ENCODE results near the gene ATRN.
"Not testable (repeated sequence)": the region's sequence is repeated elsewhere in the genome, so short reads cannot be mapped to it uniquely, and the experiment has no call there.

The ATRN gene

DNA sequence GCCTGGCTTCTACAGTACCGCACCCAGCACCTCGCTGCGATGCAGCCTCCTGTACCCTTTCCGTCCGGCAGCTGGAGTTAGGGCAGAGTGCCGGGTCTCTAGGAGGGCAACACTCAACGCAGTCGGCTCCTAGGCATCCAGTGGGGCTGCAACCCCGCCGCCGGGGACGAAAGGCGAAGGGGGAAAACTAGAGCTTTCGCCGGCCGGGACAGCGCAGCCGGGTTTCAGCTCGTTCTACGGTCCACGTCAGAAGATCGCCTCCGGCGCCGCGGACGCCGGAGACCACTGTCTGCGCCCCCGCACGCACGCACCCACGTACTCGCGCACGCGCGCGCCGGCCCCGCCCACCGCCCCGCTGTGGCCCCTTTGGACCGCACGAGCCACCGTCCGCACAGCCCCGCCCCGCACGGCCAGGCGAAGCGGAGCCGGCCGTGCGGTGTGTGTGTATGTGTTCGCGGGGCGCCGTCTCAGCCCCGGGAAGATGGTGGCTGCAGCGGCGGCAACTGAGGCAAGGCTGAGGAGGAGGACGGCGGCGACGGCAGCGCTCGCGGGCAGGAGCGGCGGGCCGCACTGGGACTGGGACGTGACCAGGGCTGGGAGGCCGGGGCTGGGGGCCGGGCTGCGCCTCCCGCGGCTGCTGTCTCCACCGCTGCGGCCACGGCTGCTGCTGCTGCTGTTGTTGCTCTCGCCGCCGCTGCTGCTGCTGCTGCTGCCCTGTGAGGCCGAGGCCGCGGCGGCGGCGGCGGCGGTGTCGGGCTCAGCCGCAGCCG is at the start of gene ATRN:
TSS of gene ATRN (plus strand) at position 392 of the 770 bp plus-strand sequence. CDS start at position 482, 90 bp downstream.
- peak; percentile 99 for DNase-seq (ENCODE audit: low spot score)

DNA sequence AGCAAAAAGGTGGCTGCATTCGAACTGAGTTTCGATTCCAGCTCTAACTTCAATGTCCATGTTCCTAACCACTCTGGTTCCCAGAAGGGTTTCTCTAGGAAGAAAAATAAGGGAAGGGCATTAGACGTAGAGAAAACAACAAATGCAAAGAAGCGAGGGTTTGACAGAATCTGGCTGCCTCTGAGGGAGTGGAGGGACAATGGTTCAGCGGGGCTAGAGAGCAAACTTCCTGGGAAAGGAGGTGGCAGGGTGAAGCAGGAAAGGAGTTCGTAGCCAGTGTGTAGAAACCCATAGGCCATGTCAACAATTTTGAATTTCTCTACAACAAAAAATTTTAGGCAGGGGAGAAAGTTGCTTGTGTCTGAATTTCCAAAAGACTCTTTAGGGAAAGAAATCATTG is 48.8 kb upstream of the ATRN start:
- no peak for DNase-seq (ENCODE audit: low spot score)

DNA sequence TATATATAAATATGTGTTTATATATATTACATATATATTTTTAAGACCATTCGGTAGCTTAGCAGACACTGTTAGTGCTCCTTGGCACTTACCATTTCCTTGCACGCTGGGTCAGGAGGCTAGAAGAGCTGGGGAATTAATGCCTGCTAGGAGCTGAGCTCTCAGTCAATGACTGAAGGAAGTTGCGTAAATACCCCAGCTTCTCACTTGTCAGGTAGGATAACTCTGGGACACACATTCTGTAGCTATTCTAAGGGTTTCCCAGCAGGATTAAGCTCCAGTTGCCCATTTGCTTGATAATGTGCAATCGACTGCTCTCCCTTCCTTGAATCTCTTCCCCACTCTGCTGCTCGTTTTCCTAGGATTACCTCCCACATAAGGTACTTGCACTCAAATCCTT is 47.7 kb upstream of the ATRN start:
- no peak for DNase-seq (ENCODE audit: low spot score)

DNA sequence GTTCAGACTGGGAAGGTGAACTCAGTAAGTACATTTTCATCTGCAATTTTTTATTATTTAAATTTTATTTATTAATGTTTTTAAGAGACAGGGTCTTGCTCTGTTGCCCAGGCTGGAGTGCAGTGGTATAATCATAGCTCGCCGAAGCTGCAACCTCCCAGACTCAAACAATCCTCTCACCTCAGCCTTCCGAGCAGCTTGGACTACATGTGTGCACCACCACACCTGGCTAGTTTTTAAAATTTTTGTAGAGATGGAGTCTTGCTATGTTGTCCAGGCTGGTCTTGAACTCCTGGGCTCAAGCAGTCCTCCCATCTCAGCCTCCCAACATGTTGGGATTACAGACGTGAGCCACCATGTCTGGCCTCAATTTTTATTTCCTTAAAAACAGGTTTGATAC is 44.1 kb upstream of the ATRN start:
- not testable (repeated sequence) for DNase-seq (ENCODE audit: low spot score)

DNA sequence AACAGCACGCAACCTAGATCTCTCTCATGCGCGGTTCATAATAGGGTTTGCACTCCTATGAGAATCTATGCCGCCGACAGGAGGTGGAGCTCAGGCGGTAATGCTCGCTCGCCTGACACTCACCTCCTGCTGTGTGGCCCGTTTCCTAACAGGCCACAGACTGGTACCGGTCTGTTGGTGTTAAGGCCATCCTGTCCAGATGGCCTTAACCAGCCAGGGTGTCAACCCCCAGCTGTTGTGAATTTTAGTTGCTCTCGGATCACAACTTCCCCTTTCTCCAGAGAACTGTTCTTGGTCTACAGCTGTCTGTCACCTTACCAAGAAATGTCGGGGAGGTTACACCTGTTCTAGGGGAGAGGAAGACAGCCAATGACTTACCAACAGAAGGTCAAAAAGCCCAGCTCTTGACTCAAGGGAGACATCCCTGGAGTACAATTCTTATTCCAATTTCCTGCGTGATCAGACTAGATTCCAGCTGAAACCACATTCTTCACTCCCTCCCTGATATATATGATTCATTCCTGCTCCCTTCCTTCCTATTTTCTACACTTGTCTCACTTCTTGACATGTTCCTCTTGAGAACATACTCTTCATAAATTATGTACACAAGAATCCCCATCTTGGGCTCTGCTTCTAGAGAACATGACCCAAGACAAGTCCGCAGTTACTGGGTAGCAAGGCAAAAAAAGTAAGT is 40.3 kb upstream of the ATRN start:
- no peak for DNase-seq (ENCODE audit: low spot score)

DNA sequence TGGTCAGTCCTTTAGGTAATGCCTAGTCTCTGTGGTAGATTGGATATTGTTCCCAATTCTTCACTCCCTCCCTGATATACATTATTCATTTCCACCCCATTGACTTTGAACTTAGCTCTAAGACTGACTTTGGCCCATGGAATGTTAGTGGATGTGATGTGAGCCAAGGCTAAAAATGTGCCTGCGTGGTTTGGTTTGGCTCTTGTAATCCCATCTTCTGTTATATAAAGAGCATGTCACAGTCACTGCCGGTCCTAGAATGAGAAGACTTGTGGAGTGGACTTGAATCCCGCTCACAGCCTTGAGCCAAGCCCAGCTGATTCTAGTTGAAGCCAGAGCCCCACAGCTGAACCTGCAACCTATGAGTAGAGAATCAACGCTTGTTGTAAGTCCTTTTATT is 39.7 kb upstream of the ATRN start:
- DNase-seq (ENCODE audit: low spot score): no peak

DNA sequence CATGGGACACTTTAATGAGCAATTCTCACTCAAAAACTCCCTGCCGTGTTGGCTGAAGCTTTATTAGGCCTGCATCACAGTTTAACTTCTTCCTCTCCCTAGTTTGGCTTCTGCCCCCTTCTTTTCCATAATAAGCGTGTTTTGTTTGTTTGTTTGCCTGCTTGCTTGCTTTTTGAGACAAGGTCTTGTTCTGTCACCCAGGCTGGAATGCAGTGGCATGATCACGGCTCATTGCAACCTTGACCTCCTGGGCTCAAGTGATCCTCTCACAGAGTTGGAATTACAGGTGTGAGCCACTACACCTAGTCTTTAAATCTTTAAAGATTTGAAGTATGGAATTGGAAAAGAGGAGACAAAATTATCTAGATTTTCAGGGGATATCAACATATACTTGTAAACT is 38.0 kb upstream of the ATRN start:
- no peak for DNase-seq (ENCODE audit: low spot score)

DNA sequence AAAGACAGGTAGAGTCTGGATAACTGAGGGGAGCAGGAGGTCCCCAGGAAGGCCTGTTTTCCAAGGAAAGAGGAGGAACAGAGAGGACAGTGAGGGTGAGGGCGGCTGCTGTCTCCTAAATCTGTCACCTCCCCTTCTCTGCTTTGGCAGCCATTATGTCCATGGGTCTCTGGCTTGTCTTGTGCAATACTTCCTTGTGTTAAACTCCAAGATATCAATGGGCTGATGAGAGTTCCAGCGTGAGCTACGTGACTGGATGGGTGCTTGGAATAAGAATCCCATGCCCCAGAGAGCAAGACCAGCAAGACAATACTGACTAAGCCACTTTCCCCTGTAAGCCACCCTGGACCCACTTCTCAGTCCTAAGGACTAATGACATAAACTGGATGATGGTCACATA is 37.1 kb upstream of the ATRN start:
- DNase-seq (ENCODE audit: low spot score): no peak

DNA sequence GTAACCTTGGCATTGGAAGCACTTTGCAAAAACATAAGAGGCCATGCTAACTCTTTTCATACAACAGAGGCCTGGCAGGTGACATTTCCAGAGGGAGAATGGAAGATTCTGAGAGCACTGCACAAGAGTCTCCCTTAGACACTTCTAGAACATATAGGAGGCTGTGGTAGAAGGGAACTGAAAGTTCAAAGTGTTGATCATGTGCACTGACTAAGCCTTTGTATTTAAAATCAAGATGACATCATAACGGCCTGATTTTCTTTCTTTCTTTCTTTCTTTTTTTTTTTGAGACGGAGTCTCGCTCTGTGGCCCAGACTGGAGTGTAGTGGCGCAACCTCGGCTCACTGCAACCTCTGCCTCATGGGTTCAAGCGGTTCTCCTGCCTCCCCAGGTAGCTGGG is 36.6 kb upstream of the ATRN start:
- no peak for DNase-seq (ENCODE audit: low spot score)

DNA sequence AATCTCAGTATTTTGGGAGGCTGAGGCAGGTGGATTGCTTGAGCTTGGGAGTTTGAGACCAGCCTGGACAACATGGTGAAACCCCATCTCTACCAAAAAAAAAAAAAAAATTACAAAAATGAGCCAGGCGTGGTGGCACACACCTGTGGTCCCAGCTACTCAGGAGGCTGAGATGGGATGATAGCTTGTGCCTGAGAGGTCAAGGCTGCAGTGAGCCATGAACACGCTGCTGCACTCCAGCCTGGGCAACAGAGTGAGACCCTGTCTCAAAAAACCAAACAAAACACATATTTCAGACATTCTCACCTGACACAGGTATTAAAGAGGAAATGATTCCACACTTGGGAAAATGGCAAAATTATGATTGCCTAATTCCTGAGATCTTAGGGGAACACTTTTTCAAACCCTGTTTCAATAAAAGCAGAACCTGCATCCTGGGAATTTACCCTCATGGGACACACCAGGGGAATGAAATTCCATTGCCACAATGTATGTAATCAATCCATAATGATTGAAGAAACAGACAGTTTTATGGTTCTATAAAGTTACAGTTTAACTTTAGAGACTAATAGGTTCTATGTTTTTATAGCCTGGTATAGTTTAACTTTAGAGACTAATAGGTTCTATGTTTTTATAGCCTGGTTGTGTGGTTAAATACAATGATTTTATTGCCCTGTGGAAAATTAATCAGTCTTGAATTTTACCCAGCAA is 33.8 kb upstream of the ATRN start:
- no peak for DNase-seq (ENCODE audit: low spot score)

DNA sequence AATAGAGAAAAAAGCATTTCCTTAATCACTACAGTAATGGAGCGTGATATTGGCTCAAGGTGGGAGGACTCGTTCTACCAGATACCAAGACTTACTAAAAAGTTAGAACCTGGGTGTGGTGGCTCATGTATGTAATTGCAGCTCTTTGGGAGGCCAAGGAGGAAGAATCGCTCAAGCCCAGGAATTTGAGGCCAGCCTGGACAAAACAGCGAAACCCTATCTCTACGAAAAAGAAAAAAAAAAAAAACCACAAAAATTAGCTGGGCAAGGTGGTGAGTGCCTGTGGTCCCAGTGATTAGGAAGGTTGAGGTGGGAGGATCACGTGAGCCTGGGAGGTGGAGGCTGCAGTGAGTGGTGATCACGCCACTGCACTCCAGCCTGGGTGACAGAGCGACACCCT is 24.0 kb upstream of the ATRN start:
- no peak for DNase-seq (ENCODE audit: low spot score)

DNA sequence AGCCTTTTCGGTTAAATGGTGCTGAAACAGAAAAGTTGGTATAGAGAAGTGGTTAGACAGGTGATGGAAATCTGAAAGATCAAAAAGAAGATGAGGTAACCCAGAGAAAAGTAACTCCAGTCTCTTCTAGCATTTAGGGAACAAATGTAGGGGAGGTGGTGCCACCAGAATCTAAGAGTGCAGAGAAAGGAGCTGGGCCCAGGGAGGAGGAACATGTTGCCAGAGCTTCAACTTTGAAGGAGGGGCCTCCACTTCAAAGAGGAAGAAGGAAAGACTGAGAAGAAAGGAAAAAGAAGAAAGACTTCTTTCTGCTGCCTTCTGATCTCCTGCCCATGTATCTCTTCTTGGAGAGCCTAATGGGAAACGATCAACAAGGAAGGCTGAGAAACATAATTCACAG is 23.5 kb upstream of the ATRN start:
- DNase-seq (ENCODE audit: low spot score): no peak

DNA sequence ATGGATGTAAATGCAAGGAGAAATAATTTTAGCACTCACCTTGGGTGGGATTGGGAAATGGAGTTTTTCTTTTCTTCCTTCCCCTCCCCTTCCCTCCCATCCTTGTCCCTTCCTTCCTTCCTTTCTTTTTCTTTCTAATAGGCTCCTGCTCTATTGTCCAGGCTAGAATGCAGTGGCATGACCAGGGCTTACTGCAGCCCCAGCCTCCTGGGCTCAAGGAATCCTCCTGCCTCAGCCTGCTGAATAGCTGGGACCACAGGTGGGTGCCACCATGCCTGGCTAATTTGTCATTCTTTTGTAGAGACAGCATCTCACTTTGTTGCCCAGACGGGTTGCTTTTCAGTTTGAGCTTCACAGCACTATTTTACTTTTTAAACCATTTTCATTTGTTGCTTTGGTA is 21.5 kb upstream of the ATRN start:
- DNase-seq (ENCODE audit: low spot score): no peak

DNA sequence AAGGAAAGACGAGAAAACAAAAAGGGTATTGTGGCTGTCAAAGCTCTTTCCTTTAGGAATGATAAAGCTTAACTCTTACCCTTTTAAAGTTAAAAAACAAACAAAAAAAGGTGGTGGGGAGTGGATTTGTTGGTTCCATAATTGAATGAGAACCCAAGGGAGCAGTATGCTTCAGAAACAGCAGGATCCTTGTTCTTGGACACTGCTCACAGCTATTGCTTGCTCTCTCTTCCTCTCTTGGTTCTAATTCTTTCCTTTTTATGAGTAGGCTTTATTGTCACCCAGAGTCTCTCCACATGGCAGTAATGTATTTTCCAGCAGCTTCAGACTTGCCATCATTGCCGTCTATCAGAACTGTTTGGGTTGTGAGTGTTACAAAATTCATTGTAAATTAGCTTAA is 18.7 kb upstream of the ATRN start:
- no peak for DNase-seq (ENCODE audit: low spot score)

DNA sequence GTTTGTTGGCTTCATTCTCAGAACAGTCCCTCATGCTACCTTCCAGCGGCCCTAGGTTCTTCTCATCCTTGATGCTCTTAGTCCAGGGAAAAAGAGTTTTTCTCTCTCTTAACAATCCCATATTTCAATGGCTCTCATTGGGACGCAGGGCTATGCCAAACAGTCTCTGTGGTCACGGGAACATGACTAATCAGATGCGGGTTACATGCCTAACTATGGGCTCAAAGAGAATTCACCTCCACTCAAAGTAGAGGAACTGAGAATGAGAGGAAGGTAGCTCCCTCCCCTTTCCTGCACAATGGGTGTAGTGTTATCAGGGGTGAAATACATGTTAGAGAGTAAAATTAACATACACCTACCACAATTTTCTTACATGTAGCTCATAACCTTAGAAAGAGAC is 18.1 kb upstream of the ATRN start:
- no peak for DNase-seq (ENCODE audit: low spot score)

DNA sequence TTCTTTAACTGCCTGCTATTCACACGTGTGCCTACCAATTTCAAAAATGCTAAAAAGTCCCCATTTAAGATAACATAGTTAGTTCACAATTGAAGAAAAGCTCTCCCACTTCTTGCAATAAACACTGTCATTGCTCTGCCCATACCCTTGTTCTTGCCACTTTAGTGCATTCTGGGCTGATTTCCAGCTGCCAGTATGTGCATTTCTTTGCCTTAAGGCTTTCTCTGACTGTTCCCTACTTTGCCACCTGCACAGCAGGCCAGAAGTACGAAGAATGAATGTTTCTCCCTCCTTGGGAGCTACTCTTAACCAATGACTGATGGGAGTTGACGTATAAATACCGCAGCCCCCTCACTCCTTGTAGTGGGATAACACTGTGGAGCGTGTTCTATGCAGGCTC is 16.0 kb upstream of the ATRN start:
- no peak for DNase-seq (ENCODE audit: low spot score)

DNA sequence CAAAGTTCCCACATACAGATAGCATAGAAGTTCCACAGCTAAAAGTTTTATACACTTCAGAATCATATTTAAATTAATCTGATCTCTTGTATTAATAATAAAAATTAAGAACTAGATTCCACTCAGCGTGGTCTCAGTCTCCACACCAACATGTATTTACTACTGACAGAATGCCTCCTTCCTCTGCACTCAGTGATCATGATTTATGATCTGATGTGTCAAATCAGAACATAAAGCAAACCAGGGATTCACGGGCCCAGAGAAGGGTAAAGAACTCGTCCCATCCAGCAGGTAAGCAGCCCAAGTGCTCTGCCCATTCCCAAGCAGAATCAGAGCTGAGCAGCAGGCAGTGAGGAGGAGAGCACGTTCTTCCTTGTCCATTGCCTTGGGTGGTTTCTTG is 14.2 kb upstream of the ATRN start:
- DNase-seq (ENCODE audit: low spot score): no peak

DNA sequence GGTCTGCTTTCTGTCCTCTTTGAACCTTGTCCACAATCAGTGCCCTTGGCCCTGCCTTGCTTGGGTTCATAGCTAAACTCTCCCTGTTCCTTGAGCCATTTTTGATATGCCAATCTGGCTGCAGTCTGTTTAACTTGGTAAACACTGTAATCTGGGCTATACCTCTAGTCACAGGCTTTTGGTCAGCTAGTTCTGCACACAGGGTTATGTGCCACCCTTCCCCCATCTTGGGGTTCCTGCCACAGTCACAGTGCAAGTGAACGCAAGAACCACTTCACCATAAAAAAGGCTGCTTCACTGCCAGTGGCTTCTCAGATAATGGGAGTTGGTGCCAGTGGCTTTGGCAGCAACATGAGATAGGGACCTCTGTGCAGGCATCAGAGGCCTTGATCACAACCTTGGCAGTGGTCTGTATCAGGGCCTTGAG is 10.9 kb upstream of the ATRN start:
- no peak for DNase-seq (ENCODE audit: low spot score)

DNA sequence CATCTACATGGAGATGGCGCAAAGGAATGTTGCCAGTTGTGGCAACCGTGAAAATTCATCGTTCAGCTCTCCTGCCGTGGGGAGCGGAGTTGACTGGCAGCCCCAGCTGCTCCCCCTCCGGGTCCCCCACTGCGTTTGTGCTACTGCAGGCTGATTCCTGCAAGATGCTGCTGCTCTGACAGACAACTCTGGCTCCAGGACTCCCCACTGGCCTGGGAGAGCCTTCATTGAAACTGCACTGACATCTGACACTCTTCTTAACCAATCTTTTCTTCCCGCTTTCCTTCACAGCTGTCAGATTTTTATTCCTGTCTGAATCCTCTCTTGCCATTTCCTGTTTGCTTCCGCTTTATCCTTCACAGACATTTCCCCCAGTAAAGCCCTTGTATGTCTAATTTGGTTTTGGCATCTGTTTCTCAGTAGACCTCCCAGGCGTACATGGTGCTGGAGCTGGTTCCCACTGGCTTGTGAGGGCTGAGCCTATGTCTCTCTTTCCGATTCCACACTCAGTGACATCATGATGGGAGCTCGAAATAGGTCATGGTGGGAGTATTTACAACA is 9.5 kb upstream of the ATRN start:
- peak; percentile 43 for DNase-seq (ENCODE audit: low spot score)

DNA sequence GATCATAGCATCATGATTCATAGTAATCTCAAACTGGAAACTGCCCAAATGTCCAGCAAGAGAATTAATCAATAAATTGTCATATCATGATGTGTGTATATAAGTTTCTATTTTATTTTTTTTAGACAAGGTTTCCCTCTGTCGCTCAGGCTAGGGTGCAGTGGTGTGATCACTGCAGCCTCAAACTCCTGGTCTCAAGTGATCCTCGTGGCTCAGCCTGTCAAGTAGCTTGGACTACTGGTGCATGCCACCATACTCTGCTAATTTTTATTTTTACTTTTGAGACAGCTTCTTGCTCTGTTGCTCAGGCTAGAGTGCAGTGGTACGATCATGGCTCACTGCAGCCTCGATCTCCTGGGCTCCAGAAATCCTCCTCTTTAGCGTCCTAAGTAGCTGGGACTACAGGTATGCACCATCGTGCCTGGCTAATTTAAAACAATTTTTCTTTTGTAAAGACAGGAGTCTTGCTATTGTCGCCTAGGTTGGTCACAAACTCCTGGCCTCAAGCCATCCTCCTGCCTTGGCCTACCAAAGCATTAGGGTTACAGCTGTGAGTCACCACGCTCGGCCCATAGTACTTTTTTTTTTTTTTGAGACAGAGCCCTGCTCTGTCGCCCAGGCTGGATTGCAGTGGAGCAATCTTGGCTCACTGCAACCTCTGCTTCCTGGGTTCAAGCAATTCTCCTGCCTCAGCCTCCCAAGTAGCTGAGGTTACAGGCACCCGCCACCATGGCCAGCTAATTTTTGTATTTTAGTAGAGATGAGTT is 8.7 kb upstream of the ATRN start:
- DNase-seq (ENCODE audit: low spot score): no peak

DNA sequence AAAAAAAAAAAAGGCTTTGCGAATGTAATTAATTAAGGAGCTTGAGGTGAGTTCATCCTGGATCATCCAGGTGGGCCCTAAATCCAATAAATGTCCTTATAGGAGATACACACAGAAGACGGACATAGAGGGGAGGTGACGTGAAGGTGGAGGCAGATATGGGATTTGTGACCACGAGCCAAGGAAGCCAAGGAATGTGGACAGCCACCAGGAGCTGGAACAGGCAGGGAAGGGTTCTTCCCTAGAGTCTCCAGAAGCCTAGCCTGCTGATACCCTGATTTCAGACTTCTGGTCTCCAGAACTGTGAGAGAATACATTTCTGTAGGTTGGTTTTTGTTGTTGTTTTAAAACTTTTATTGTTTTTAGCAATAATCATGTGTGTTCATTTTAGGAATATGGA is 6.7 kb upstream of the ATRN start:
- no peak for DNase-seq (ENCODE audit: low spot score)

DNA sequence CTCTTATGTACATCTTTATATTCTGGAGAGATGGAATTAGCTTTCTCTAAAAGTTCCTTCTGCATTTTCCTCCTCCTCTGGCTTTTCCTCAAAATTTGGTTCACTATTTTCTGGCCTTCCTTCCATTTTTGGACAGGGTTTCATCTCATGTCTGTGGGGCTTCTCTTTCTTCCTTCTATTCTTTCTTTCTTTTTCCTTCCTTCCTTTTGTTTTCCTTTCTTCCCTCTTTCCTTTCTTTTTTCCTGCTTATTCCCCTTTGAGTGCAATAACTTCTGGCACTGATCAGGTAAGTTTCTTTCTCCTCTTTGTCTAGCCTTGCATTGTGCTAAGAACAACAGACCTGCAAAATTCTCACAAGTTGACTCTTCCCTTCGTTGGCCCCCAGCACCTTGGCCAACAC is 5.5 kb upstream of the ATRN start:
- no peak for DNase-seq (ENCODE audit: low spot score)
